HG02588 (cell line): ENCODE results near the gene NDUFAF3.
A peak's percentile ranks its signal among the peaks of the same experiment; 100 is the strongest.
"Not testable (repeated sequence)": the region's sequence is repeated elsewhere in the genome, so short reads cannot be mapped to it uniquely, and the experiment has no call there.

Experiments used
- ATAC-seq: cut with Tn5 transposase; IDR thresholded peaks from one replicate; pipeline ENCODE4 v1.9.1; 2021; ENCODE audit warnings: mild to moderate bottlenecking, moderate library complexity; ENCODE audit not compliant: unreplicated experiment

The NDUFAF3 gene

DNA sequence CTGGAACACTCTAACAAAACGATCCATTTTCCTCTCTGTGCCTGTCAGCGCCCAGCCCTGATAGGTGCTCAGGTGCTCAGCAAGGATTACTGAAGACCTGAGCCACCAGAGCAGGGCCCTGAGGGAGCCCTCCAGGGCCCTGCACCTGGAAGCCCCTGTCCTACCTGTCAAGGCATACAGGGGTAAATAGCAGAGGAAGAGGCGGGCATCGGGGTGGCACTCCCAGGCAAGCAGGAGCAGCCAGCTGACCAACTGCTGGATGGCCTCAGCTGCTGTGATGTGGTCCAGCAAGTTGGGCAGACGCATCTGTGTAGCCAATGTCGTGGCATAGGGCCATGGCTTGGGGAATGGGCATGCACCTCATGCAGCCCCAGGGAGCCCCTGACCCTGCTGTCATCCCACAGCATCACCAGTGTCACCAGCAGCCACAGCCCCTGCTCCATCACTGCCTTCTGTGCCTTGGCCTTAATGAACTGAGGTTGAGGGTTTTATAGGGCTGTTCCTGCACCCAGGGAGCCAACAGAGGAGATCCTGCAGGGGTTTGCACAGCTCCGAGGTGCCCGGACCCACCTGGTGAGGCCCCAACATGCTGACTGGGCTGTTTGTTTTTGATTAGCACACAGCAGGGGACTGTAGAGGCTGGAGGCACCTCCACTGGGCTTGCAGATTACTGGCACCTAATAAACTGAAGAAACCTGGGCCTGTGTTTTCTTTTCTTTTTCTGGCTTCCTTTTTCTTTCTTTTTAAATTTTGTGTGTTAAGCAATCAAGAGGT, 22.6 kb upstream of the NDUFAF3 start:
- ATAC-seq = no peak

DNA sequence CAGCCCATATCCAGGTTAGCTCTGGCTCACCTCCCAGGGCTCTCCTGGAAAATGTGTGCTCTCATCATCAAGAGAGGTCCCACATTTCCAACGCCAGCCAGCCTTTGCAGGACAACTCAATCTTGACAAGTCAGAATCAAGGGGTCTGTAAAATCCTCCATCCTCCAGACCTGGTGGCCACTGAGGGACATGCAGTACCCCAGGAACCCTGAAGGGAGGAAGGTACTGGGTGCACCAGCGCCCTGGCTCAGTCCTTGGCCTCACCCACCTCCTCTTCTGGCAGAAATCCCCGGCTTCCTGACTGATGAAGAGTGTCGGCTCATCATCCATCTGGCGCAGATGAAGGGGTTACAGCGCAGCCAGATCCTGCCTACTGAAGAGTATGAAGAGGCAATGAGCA, 20.8 kb upstream of the NDUFAF3 start:
- ATAC-seq = no peak

DNA sequence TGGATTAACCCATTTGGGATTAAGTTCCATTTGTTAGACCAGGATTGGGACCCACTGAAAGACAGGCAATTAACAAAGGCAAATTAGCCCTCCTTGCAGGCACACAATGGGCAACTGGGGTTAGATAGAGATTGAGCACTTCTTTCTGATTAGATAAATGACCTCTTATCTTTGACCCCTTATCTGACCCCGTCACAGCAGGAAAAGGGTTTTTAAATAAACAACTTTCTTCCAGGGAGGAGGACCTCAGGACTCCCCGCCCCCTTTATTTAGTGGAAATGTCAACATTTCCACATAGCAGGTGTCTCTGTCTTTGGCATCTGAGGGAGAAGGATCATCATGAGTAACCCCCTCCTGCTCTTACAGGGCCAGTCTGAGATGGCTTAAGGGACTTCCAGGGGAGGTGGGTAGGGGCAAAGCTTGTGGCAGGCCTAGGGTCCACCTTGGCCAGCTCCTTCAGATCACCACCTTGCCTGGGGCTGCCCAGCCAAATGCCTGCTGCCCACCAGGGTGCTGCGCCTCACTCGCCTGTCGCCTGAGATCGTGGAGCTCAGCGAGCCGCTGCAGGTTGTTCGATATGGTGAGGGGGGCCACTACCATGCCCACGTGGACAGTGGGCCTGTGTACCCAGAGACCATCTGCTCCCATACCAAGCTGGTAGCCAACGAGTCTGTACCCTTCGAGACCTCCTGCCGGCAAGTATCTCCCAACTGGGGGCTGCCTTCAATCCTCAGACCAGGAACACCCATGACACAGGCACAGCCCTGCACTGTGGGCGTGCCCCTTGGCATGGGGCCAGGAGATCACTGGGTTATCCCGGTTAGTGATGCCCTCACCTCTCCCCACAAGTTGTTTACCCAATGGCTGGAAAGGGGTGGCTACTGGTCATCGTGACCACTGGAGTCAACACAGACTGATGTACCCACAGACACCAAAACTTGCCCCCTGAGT, 17.3 kb upstream of the NDUFAF3 start:
- ATAC-seq = no peak

DNA sequence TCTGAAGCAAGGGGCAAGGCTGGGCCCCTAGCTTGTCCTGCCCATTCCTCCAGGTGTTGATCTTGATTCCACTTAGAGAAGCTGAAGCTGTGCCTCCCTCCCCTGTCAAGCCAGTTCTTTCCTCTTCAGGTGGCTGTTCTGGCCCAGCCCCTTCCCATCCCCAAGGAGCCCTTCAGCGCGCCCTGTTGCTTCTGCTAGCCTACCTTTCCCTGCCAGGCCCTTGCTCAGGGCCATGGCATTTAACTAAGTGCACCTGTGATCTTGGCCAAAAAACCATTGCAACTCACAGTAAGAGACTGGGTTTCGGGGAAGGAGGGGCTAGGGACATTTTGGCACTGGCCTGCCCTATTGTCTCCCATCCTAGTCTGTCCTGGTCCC, 16.6 kb upstream of the NDUFAF3 start:
- no peak for ATAC-seq

DNA sequence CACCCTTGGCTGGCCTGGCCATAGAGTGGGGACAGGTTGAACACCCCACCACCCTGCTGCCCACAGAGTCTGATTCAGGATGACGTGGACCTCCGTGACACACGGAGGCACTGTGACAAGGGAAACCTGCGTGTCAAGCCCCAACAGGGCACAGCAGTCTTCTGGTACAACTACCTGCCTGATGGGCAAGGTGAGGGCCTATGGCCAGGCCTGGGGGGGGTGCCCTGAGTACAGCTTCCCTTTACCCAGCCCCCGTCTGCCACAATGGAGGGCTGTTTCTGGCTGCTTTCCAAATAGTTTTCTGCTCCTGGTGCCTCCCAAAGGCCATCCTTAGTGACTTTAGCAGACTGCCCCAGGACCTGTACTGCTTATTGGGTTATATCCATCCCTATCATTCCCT, 15.9 kb upstream of the NDUFAF3 start:
- no peak for ATAC-seq

DNA sequence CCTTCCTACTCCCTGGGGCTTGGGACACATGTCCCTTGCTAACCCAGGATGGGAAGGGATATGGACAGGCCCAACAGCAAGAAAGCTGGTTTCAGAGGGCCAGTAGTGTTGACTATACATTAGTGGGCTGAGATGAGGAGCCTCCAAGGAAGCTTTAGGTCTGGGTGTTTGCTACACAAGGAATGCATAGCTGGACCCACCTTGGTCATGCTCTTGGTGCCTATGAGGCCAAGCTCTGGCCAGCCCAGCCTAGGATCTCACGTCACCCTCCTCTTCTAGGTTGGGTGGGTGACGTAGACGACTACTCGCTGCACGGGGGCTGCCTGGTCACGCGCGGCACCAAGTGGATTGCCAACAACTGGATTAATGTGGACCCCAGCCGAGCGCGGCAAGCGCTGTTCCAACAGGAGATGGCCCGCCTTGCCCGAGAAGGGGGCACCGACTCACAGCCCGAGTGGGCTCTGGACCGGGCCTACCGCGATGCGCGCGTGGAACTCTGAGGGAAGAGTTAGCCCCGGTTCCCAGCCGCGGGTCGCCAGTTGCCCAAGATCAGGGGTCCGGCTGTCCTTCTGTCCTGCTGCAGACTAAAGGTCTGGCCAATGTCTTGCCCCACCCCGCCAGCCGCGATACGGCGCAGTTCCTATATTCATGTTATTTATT, 15.4 kb upstream of the NDUFAF3 start:
- no peak for ATAC-seq

DNA sequence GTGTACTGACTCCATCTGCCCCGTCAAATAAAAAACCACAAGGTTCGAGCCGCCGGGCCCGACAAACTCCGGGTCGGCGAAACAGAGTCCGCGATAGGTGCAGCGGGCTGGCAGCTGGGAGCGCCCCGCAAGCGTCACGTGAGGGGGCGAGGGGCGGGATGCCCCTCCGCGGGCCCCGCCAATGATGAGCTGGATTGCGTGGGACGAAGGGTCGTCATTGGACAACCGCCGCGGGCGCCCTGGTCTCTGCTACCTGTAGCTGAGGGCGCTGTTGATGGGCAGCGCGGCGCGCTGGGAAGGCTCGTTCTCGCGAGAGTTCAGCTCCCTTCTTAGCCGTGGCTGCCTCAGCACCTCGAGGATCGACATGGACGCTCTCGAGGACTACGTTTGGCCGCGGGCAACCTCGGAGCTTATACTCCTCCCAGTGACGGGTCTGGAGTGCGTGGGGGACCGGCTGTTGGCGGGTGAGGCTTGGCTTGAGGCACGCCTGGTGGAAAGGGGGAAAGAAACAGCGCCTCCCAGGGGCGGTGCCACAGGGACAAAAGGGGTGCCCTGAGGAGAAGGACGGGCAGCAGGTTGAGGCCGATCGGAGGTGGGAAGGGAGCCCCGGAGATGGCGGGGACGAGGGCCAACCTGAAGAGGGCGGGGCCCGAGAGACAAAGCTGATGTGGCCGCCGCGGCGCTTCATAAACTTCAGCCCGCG, 14.7 kb upstream of the NDUFAF3 start, which contains the start of gene WDR6:
Gene WDR6 (plus strand): TSS at position 324 of the 703 bp plus-strand sequence. CDS start 41 bp downstream, at position 365.
- ATAC-seq = peak; percentile 81

DNA sequence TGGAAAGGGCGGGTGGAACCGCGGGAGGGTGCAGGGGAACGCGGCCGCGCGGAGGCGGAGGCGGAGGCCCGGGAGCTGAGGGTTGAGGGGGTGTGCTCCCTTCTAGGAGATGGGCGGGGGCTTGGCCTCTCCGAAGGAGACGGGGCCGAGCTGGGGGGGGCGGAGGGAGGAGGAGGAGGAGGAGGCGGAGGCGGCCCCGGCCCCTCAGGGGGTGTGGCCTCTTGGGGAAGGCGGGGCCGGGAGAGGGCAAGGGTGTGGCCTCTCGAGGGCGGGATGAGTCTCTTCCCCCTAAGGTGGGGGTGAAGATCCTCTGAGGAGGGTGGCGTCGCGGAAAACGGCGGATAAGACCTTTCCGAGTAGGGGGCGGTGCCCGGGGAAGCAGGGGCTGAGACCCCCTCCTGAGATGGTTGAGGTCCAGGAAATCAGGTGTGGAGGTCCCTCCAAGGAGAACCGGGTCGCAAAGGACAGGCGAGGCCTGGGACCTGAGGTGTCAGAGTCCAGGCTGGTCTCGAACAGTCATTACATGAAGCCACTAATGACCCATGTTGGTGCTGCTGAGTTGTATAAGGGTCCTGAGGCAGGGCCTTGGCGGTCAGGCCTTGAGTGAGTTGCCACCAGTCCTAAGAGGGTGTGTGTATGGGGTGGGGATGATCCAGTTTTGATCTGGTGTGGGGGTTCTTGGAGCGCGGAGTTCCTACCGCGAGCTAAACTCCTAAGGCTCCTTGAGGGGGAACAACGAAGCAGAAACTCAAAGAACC, 14.0 kb upstream of the NDUFAF3 start:
- ATAC-seq = peak; percentile 41

DNA sequence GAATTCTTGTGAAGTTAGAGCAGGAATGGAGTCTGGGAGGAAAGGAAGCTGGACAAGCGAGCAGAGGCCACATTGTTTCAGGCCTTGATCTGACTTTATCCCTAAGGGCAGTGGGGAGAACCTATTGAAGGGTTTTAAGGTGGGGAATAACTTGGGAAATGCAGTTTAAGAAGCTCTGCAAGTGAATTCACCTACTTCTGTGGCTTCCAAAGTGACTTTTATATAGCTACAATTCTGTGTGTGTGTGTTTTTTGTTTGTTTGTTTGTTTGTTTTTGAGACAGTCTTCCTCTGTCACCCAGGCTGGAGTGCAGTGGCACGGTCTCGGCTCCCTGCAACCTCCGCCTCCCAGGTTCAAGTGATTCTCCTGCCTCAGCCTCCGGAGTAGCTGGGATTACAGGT, 13.3 kb upstream of the NDUFAF3 start:
- not testable (repeated sequence) for ATAC-seq

DNA sequence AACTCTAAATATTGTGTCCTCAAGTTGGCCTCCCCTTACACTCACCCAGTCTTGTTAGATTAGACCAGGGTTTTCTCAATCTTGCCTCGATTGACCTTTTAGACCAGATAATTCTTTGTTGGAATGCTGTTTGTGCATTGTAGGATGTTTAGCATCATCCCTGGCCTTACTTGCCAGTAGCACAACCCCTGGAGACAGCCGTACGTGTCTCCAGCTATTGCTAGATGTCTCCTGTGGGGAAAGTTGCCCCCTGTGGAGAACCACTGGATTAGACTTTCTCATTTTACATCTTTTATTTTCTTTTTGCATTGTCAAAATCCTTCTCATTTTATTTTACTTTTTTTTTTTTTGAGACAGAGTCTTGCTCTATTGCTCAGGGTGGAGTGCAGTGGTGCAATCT, 12.5 kb upstream of the NDUFAF3 start:
- no peak for ATAC-seq

DNA sequence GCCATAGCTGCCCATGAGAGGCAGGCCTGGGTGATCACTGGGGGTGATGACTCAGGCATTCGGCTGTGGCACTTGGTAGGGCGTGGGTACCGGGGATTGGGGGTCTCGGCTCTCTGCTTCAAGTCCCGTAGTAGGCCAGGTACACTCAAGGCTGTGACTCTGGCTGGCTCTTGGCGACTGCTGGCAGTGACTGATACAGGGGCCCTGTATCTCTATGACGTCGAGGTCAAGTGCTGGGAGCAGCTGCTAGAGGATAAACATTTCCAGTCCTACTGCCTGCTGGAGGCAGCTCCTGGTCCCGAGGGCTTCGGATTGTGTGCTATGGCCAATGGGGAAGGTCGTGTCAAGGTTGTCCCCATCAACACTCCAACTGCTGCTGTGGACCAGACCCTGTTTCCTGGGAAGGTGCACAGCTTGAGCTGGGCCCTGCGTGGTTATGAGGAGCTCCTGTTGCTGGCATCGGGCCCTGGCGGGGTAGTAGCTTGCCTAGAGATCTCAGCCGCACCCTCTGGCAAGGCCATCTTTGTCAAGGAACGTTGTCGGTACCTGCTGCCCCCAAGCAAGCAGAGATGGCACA, 9.4 kb upstream of the NDUFAF3 start:
- ATAC-seq = no peak

DNA sequence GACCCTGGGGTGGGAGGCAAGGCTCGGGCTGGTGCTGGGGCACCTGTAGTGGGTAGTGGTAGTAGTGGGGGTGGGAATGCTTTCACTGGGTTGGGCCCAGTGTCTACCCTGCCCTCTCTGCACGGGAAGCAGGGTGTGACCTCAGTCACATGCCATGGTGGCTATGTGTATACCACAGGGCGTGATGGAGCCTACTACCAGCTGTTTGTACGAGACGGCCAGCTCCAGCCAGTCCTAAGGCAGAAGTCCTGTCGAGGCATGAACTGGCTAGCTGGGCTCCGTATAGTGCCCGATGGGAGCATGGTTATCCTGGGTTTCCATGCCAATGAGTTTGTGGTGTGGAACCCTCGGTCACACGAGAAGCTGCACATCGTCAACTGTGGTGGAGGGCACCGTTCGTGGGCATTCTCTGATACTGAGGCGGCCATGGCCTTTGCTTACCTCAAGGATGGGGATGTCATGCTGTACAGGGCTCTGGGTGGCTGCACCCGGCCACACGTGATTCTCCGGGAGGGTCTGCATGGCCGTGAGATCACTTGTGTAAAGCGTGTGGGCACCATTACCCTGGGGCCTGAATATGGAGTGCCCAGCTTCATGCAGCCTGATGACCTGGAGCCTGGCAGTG, 8.7 kb upstream of the NDUFAF3 start:
- no peak for ATAC-seq

DNA sequence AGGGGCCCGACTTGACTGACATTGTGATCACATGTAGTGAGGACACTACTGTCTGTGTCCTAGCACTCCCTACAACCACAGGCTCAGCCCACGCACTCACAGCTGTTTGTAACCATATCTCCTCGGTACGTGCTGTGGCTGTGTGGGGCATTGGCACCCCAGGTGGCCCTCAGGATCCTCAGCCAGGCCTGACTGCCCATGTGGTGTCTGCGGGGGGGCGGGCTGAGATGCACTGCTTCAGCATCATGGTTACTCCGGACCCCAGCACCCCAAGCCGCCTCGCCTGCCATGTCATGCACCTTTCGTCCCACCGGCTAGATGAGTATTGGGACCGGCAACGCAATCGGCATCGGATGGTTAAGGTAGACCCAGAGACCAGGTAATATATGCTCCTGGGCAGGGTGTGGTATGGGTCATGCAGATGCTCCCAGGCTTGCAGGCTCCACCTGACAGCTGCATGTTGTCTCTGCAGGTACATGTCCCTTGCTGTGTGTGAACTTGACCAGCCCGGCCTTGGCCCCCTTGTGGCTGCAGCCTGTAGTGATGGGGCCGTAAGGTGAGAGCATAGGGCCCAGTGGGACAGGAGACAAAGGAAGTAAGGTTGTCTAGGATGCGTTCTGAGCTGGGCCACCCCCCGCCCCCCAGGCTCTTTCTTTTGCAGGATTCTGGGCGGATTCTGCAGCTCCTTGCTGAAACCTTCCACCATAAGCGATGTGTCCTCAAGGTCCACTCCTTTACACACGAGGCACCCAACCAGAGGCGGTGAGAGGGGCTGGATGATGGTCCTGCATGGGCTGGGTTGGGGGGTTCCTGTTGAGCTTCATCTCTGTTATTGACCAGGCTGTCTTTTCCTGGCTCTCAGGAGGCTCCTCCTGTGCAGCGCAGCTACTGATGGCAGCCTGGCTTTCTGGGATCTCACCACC, 7.9 kb upstream of the NDUFAF3 start:
- ATAC-seq = no peak

DNA sequence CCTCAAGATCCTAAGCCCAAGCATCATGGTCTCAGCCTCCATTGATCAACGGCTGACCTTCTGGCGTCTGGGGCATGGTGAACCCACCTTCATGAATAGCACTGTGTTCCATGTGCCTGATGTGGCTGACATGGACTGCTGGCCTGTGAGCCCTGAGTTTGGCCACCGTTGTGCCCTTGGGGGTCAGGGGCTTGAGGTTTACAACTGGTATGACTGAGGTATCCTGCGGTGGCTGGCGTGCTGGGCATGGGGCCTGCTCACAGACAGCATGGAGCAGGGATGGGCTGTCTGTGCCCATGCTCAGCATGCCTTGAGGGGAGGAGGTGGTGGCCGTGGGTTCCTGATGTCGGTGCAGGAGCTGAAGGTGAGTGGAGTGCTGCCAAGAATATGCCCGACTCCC, 6.8 kb upstream of the NDUFAF3 start:
- no peak for ATAC-seq

DNA sequence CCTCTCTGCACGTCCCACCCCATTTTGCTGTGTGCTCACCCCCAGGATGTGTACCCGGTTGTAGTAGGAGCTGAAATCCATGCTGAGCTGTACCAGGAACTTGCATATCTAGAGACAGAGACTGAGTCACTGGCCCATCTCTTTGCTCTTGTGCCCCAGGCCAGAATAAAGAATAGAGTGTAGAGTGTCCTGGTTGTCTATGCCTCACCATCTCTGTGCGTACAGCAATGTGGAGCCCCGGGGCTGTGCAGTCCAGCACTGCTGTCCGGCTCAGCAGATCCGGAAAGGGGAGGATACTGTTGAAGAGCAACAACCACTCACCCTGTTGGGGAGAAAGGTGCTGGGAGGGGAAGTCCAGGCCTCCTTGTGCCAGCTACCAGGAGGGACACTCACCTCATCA, 6.2 kb upstream of the NDUFAF3 start:
- no peak for ATAC-seq

DNA sequence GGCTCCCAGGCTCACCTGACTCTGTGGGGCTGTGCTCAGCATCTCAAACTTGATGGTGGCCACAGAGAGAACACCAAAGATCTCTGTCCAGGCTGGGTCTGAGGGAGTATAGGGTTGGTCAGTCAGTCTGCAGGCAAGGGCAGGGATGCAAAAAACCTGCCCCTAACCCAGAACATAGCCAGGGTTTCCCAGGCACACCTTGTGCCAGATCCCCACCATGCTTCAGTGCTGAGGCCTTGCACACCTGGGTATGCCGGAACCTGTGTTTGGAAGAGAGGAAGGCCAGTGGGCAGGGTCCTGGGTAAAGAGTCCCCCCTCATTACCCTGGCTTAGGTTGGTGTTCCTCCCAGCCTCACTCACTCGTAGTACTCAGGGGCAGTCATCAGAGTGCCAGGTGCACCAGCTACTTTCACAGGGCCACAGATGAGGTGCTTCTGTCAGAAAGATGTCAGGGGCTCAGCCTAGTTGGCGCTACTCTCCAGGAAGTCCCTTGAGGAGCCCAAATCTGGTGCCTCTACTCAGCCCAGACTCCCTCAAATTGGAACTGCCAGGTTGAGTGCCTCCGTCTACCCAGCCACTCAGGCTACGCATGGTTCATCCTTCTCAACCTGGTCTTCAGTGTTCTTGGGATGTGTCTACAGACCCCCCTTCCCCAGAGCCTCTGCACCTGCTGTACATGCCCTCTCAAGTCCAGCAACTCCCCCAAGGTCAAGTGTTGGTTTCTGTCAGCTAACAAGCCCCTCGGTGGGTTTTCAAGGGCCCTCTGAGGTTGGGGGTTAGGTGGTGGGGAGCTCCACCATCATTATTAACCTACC, 5.3 kb upstream of the NDUFAF3 start:
- no peak for ATAC-seq

DNA sequence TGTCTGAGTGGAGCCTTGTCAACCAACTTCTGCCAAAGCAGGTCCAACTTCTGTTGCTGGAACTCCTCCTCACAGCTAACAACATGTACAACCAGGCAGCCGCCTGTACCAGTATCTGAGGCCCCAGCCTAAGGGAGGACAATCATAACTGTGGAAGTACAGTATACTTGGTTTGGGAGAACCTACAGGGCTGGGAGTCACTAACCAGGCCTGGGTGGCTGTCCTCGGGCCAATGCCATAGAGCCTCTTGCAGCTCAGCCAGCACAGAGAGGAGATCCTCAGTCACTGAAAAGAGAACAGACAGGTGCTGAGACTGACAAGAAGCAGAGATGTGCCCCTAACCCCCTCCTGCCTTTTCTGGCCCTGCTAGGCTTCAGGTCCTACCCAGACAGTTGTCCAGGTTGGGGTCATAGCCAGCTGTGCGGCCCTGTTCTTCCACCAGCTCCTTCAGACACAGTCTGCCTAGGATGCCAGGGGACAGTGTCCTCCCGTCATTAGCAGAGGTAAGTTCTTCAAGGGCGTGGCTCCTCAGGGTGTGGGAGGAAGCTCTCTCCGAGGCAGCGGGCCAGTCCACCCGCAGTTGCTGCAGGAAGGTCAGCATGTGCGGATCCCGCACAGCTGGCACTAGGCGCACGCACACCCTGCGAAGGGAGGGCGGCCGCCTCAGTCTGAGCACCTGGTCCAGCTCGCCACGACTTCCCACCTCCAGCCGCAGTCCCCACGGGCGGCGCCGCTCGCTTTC, 4.5 kb upstream of the NDUFAF3 start:
- ATAC-seq = no peak
